WERI-Rb-1 (cell line): ENCODE measurements around the gene CXXC5.

Experiments used
- DNase-seq: peaks from one replicate; pipeline ENCODE4 v3.0.0-alpha.2; 2020
- H3K27ac ChIP-seq: fragments of 250-450 bp; sonication (Bioruptor Pico); 2 replicates; pipeline ENCODE4 v1.5.1; 2020; ENCODE audit warnings: mild to moderate bottlenecking, moderate library complexity
- H3K27me3 ChIP-seq: fragments of 250-450 bp; sonication (Bioruptor Pico); 2 replicates; pipeline ENCODE4 v1.5.1; 2021; ENCODE audit warnings: mild to moderate bottlenecking, low read depth, moderate library complexity; ENCODE audit not compliant: insufficient read depth, severe bottlenecking
- H3K36me3 ChIP-seq: fragments of 250-450 bp; sonication (Bioruptor Pico); 2 replicates; pipeline ENCODE4 v1.5.1; 2020; ENCODE audit warnings: mild to moderate bottlenecking, moderate library complexity
- H3K4me3 ChIP-seq: 2 replicates; pipeline ENCODE4 v1.5.1; 2011; ENCODE audit warnings: low read depth, mild to moderate bottlenecking, control low read depth, low read length
- H3K9me3 ChIP-seq: fragments of 250-450 bp; sonication (Bioruptor Pico); 2 replicates; pipeline ENCODE4 v1.5.1; 2021; ENCODE audit warnings: mild to moderate bottlenecking, moderate library complexity; ENCODE audit not compliant: severe bottlenecking
- TF ChIP-seq, protein P1 (sequence below): IDR thresholded peaks from 2 replicates; pipeline ENCODE4 v1.5.1; 2011; ENCODE audit warnings: low read depth, mild to moderate bottlenecking, control low read depth, inconsistent platforms, low read length

CXXC5 gene

GRCh38 chr5:139701056-139701741 is 53.0 kb downstream of the CXXC5 start:
- DNase-seq: peak; percentile 92
- H3K27ac ChIP-seq: peak overlapping the region; percentile 81
- TF ChIP-seq, protein P1, sequence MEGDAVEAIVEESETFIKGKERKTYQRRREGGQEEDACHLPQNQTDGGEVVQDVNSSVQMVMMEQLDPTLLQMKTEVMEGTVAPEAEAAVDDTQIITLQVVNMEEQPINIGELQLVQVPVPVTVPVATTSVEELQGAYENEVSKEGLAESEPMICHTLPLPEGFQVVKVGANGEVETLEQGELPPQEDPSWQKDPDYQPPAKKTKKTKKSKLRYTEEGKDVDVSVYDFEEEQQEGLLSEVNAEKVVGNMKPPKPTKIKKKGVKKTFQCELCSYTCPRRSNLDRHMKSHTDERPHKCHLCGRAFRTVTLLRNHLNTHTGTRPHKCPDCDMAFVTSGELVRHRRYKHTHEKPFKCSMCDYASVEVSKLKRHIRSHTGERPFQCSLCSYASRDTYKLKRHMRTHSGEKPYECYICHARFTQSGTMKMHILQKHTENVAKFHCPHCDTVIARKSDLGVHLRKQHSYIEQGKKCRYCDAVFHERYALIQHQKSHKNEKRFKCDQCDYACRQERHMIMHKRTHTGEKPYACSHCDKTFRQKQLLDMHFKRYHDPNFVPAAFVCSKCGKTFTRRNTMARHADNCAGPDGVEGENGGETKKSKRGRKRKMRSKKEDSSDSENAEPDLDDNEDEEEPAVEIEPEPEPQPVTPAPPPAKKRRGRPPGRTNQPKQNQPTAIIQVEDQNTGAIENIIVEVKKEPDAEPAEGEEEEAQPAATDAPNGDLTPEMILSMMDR: no peak

GRCh38 chr5:139702548-139702947 is 54.4 kb downstream of the CXXC5 start:
- TF ChIP-seq, protein P1: no peak
- H3K4me3 ChIP-seq: no peak overlapping the region
- no peaks in the 10 kb centered on the region for H3K36me3 ChIP-seq
- DNase-seq: no peak
- no peaks in the 10 kb centered on the region for H3K9me3 ChIP-seq
- peak overlapping the region; percentile 81 for H3K27ac ChIP-seq
- H3K27me3 ChIP-seq: no peaks in the 10 kb centered on the region

More at GRCh38 chr5:139701056-139701741, 53.0 kb downstream of the CXXC5 start:
- Histone ChIP-seq H3K9me3 (no peaks in the 10 kb centered on the region), H3K36me3 (no peaks in the 10 kb centered on the region), H3K4me3 (peak overlapping the region; percentile 31), H3K27me3 (no peaks in the 10 kb centered on the region)

DNA sequence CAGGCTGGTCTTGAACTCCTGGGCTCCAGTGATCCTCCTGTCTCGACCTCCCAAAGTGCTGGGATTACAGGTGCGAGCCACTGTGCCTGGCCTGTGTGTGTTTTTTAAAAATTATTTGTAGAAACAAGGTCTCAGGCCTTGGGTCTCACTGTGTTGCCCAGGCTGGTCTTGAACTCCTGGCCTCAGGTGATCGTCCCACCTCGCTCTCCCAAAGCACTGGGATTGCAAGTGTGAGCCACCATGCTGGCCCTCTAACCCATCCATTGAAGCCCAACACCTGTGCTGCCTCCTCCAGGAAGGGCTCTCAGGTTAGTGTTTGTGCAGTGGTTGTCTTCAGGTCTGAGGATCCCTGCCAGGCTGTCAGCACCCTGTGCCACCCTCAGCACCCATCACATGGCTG is 56.6 kb downstream of the CXXC5 start:
- H3K9me3 ChIP-seq: no peaks in the 10 kb centered on the region
- TF ChIP-seq, protein P1: no peak
- no peaks in the 10 kb centered on the region for H3K27me3 ChIP-seq
- H3K4me3 ChIP-seq: no peak overlapping the region
- H3K27ac ChIP-seq: no peak overlapping the region
- DNase-seq: no peak
- H3K36me3 ChIP-seq: no peaks in the 10 kb centered on the region

DNA sequence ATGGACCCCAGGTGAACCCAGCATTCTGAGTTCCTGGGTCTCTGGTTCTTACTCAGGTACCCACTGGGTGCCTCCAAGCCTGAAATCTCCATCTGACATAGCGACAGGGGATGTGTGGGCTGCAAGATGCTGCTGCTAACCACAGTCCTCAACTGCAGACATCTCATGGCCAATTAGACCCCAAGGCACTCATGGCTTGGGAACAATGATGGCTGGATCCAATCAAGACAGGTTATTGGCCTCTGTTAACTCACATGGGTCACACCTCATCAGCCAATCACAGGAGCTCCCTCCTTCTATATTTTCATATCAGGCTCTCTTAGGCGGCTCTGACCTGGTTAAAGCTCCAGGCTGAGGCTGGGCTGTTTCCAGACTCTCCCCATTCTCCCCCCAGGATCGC is 57.0 kb downstream of the CXXC5 start:
- no peaks in the 10 kb centered on the region for H3K27me3 ChIP-seq
- H3K4me3 ChIP-seq: no peak overlapping the region
- DNase-seq: no peak
- TF ChIP-seq, protein P1: no peak
- H3K9me3 ChIP-seq: no peaks in the 10 kb centered on the region
- no peak overlapping the region for H3K27ac ChIP-seq
- no peaks in the 10 kb centered on the region for H3K36me3 ChIP-seq

GRCh38 chr5:139705655-139706587 is 57.8 kb downstream of the CXXC5 start:
- no peak overlapping the region for H3K27ac ChIP-seq
- TF ChIP-seq, protein P1: no peak
- H3K9me3 ChIP-seq: no peaks in the 10 kb centered on the region
- H3K4me3 ChIP-seq: no peak overlapping the region
- H3K27me3 ChIP-seq: no peaks in the 10 kb centered on the region
- no peaks in the 10 kb centered on the region for H3K36me3 ChIP-seq
- no peak for DNase-seq
